Gastrocnemius medialis (tissue), 4 donors: ENCODE data around the gene NAPSA.

Source experiments
- POLR2A ChIP-seq, 2 donors: fragments of 450-650 bp; IDR thresholded peaks; one replicate each; pipeline ENCODE4 v1.6.1; 2017; ENCODE audit warnings: antibody characterized with exemption in 2 of 2, mild to moderate bottlenecking in 2 of 2, moderate library complexity in 2 of 2
- TF ChIP-seq, protein P1 (sequence below), 5 experiments: fragments of 450-650 bp in 3 of 5; fragments of 200-600 bp in 2 of 5; sonication (generic) in 2 of 5; IDR thresholded peaks in 4 of 5; conservative IDR thresholded peaks in 1 of 5; 1 replicate in 4 of 5; 2 replicates in 1 of 5; pipeline ENCODE4 v1.5.1; 2016 to 2019; ENCODE audit warnings: antibody characterized with exemption in 5 of 5, mild to moderate bottlenecking in 3 of 5, moderate library complexity in 3 of 5

DNA sequence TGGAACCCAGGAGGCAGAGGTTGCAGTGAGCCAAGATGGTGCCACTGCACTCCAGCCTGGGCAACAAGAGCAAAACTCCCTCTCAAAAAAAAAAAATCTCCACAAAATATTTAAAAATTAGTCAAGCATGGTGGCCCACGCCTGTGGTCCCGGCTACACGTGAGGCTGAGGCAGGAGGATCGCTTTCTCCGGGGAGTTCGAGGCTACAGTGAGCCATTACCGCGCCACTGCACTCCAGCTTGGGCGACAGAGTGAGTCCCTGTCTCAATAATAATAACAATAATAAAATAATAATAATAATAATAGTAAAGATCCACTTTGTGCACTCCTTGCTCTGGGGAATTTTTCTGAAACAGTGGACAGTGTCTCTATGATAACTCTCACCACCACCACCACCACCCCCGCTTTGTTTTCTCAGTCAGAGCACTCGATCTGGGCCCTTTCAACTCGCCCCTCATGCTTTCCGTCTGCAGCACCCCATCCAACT lies 8.7 kb downstream of the NAPSA start:
- TF ChIP-seq, protein P1, sequence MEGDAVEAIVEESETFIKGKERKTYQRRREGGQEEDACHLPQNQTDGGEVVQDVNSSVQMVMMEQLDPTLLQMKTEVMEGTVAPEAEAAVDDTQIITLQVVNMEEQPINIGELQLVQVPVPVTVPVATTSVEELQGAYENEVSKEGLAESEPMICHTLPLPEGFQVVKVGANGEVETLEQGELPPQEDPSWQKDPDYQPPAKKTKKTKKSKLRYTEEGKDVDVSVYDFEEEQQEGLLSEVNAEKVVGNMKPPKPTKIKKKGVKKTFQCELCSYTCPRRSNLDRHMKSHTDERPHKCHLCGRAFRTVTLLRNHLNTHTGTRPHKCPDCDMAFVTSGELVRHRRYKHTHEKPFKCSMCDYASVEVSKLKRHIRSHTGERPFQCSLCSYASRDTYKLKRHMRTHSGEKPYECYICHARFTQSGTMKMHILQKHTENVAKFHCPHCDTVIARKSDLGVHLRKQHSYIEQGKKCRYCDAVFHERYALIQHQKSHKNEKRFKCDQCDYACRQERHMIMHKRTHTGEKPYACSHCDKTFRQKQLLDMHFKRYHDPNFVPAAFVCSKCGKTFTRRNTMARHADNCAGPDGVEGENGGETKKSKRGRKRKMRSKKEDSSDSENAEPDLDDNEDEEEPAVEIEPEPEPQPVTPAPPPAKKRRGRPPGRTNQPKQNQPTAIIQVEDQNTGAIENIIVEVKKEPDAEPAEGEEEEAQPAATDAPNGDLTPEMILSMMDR (IDR thresholded peaks at IDR 0.05 in 4 of 5, conservative IDR thresholded peaks at IDR 0.05 in 1 of 5) = no peak
- TF ChIP-seq POLR2A (IDR thresholded peaks at IDR 0.05) = no peak
